LNCAP (cell line): ENCODE results near the gene PAK4.

Experiments
- CTCF ChIP-seq: fragments of 450-650 bp; IDR thresholded peaks from 2 replicates; pipeline ENCODE4 v1.5.1; 2017; ENCODE audit warnings: mild to moderate bottlenecking

Gene PAK4

GRCh38 chr19:39138221-39139211 lies 12.9 kb downstream of the PAK4 start:
- TF ChIP-seq CTCF, result no peak

GRCh38 chr19:39139305-39139874 lies 13.8 kb downstream of the PAK4 start:
- TF ChIP-seq CTCF, result no peak

GRCh38 chr19:39139971-39140453 lies 14.4 kb downstream of the PAK4 start:
- TF ChIP-seq CTCF, result no peak

- TF ChIP-seq CTCF, result no peak
Measured at GRCh38 chr19:39140594-39140993, 15.0 kb downstream of the PAK4 start.

- TF ChIP-seq CTCF, result no peak
Measured at GRCh38 chr19:39141929-39142328, 16.3 kb downstream of the PAK4 start.

GRCh38 chr19:39142630-39143029 lies 17.0 kb downstream of the PAK4 start:
- TF ChIP-seq CTCF, result no peak

GRCh38 chr19:39144290-39145071 lies 18.9 kb downstream of the PAK4 start:
- TF ChIP-seq CTCF, result no peak
